Breast epithelium (tissue), 3 donors: ENCODE measurements around the gene ANKRD36C.
"Not testable (repeated sequence)": the region's sequence is repeated elsewhere in the genome, so short reads cannot be mapped to it uniquely, and the experiment has no call there.

Experiments
- CTCF ChIP-seq, 3 donors: fragments of 450-650 bp; IDR thresholded peaks; one replicate each; pipeline ENCODE4 v1.5.1; 2016 to 2017; ENCODE audit warnings: antibody characterized with exemption in 3 of 3, mild to moderate bottlenecking in 3 of 3, moderate library complexity in 3 of 3
- POLR2A ChIP-seq: fragments of 450-650 bp; IDR thresholded peaks from one replicate; pipeline ENCODE4 v1.6.1; 2016; ENCODE audit warnings: antibody characterized with exemption, mild to moderate bottlenecking, moderate library complexity

GRCh38 chr2:95862121-95862520, 129.5 kb downstream of the ANKRD36C start:
- not testable (repeated sequence) for TF ChIP-seq CTCF (IDR thresholded peaks at IDR 0.05); POLR2A
